ENCODE data around the gene BCAS1. TPM values are rescaled to one million over a fixed set of nuclear protein-coding genes. Genes with fewer than 3 reads are reported as not detected.

Gene BCAS1, protein sequence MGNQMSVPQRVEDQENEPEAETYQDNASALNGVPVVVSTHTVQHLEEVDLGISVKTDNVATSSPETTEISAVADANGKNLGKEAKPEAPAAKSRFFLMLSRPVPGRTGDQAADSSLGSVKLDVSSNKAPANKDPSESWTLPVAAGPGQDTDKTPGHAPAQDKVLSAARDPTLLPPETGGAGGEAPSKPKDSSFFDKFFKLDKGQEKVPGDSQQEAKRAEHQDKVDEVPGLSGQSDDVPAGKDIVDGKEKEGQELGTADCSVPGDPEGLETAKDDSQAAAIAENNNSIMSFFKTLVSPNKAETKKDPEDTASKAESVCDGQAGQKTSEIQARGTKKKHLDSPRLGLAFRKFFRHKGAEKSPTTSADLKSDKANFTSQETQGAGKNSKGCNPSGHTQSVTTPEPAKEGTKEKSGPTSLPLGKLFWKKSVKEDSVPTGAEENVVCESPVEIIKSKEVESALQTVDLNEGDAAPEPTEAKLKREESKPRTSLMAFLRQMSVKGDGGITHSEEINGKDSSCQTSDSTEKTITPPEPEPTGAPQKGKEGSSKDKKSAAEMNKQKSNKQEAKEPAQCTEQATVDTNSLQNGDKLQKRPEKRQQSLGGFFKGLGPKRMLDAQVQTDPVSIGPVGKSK
- total RNA-seq (2014; rRNA removed; shearing (Covaris generic)) = 0.13 TPM in 1 of 2 replicates, not detected in the other
- not detected in 2 replicates for polyA plus RNA-seq (2015; cell fraction: cytosol; rRNA removed)
- not detected in 2 replicates for polyA plus RNA-seq (2015; cell fraction: nucleus; rRNA removed)

DNA sequence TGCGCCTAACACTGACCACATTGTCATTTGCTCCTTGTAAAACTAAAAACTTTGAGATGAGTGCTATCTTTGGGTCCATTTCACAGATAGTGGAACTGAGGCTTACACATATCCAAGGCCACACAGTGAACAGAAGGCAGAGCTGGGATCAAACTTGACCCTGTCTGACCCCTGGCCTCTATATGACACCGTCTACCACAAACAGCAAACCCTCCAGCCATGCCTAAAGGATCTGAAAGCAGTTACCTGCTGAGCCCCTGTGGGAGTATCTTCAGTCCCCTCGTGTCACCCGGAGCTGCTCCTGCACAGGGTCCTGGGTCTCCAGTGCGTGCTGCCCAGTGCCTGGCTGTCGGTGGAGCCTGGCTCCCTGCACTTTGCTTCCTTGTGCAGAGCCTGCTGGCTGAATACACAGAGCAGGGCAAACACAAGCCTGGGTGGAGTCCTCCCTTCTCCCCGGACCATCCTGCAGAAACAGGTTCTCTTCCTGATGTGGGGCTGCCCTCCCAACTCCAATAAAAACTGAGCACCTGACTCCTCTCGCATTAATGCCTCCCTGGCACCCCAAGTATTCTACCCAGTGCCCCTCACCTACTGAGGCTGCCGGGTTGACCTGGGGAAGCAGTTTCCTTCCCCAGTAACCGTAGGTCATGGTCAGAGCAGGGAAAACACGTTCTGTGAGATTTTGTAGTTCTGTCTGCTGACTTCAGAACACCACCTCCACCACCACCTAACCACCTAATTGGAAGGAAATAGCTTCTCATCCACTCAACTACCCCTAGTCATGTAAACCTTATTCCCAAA is at the start of gene BCAS1:
TSS of gene BCAS1 (minus strand) at position 408 of the 801 bp plus-strand sequence. CDS start 11,876 bp downstream, outside the sequence.
- in situ Hi-C loops (cut with HindIII; ENCODE audit: low pct_unique_long_range_greater_than_20kb, low sequenced_read_pairs) = no loop called here
- DNase-seq (ENCODE audit: low read depth, low spot score) = no peak

DNA sequence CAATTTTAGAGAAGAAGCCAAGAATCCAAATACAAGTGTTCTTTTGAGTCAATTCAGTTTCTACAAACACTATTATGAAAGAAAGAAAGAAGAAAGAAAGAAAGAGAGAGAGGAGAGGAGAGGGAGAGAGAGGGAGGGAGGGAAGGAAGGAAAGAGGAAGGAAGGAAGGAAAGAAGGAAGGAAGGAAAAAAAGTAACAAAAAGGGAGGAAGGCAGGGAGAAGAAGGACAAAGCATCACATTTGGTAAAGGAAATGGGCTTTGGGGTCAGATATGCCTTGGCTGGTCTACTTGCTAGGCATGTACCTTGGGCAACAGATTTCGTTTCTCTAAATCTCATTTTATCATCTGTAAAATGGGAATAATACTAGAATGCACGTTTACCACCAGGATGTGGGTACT is 49.4 kb upstream of the BCAS1 start:
- in situ Hi-C loops (cut with HindIII; ENCODE audit: low pct_unique_long_range_greater_than_20kb, low sequenced_read_pairs) = no loop called here
- no peak for DNase-seq (ENCODE audit: low read depth, low spot score)

DNA sequence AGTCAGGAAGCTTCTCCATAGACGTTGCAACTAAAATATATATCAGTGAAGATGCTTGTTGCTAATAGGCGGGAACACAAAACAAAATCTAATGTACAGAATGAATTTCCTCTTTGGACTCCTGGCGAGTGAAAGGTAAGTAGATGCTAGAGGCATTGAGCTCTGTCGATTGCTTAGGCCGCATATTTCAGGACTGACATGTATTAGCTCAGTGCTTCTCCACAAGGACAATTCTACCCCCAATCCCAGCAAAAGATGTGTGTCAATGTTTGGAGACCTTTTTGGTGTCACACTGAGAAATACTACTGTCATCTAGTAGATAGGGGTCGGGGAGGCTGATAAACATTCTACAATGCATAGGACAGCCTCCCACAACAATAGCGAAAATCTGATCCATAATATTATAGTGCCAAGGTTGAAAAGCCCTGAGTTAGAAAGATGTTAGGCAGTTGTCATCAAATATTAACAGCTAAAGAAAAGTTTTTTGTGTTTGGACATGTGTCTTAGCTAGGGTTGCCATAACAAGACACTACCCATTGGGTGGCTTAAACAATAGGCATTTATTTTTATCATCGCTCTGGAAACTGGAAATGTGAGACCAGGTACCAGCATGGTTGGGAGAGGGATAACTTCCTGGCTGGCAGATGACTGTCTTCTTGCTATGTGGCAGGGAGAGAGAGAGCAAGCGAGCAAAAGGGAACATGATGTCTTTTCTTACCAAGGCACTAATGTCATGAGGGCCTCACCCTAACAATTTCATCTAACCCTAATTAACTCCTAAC is 48.0 kb upstream of the BCAS1 start:
- in situ Hi-C loops (cut with HindIII; ENCODE audit: low pct_unique_long_range_greater_than_20kb, low sequenced_read_pairs) = no loop called here
- no peak for DNase-seq (ENCODE audit: low read depth, low spot score)

DNA sequence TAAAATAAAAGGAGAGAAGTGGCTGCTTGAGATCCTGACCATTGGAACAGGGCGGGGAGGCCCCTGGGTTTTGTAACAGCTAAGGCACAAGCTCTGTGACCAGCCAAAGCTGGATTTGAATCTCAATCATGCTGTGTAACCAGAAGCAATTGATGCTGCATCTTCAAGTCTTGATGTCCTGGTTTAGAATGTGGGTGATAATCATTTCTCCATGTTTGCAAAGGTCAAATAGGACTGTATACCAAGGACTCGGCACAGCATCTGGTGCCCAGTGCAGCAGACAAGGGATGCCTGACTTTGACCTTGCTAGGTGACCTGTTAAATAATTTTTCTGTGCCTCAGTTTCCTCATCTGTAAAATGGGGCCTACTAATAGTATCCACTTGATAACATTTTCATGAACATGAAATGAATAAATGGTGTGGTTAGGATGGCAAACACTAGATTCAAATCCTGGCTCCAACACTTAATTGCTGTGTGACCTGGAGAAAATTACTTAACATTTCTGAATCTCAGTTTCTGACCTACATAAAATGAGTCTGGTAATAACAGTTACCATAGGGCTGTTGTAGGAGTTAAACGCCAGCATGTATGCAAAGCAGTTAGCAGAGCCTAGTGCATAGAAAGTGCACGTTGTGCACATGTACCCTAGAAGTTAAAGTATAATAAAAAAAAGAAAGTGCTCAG is 46.3 kb upstream of the BCAS1 start:
- no peak for DNase-seq (ENCODE audit: low read depth, low spot score)
- in situ Hi-C loops (cut with HindIII; ENCODE audit: low pct_unique_long_range_greater_than_20kb, low sequenced_read_pairs) = no loop called here

DNA sequence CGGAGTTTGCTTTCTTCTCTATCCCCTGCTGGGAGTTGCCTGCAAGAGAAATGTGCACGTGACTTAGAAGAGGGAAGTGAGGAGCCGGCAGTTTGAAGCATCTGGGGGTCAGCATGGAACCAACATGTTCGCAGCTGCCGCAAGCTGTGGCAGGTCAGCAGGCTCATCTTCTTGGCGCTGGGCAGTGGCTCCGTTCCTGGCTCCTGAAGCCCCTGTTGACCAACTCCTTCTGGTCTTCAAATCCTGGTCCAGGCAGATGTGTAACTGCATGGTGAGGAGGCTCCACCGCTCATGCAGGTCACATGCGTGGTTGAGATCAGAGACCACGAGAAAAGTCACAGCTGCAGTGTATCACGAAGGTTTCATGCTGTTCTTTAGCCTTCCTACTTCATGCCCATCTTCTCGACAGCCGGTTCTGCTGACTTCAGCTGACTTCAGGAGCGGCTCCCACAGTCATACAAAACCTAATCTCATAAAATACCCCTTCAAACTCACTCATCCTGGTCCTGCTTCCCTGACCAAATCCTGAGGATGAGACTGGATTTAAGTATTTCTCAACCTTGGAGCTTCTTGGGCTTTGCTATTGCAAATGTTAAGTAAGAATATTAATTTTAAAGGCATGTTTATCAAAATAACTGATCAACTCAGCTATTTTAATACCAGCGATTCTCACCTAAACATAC is 44.9 kb upstream of the BCAS1 start:
- in situ Hi-C loops (cut with HindIII; ENCODE audit: low pct_unique_long_range_greater_than_20kb, low sequenced_read_pairs) = no loop called here
- no peak for DNase-seq (ENCODE audit: low read depth, low spot score)

DNA sequence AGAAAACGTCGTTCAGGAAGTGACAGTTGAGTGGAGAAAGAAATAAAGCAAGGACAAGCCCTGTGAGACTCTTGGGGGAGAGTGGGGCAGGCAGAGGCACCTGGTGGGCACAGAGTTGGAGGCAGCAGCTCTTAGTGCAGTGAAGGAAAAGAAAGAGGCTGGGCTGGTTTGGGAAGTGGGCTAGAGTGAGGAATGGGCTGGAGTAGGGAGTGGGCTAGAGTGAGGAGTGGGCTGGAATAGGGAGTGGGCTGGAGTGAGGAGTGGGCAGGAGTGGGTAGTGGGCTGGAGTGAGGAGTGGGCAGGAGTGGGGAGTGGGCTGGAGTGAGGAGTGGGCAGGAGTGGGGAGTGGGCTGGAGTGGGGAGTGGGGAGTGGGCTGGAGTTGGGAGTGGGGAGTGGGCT is 43.7 kb upstream of the BCAS1 start:
- in situ Hi-C loops (cut with HindIII; ENCODE audit: low pct_unique_long_range_greater_than_20kb, low sequenced_read_pairs) = no loop called here
- DNase-seq (ENCODE audit: low read depth, low spot score) = no peak

DNA sequence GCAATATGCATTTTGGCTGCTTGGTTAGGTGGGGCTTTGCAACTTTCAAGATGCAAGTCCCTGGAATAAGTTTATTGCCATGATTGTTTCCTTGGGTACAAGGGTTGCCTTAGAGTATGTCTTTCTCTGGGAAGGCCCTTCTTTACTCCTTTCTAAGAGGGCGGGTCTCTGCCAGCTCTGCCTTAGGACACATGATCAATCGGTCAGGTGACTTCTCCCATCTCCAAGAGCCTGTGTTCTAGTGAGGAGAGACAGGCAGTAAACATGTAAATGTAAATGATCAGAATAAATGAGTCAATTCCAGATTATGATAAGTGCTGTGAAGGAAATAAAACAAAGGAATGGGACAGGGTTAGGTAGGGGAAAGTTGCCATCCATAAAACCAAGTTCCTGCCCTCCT is 43.2 kb upstream of the BCAS1 start:
- no peak for DNase-seq (ENCODE audit: low read depth, low spot score)
- in situ Hi-C loops (cut with HindIII; ENCODE audit: low pct_unique_long_range_greater_than_20kb, low sequenced_read_pairs) = no loop called here

DNA sequence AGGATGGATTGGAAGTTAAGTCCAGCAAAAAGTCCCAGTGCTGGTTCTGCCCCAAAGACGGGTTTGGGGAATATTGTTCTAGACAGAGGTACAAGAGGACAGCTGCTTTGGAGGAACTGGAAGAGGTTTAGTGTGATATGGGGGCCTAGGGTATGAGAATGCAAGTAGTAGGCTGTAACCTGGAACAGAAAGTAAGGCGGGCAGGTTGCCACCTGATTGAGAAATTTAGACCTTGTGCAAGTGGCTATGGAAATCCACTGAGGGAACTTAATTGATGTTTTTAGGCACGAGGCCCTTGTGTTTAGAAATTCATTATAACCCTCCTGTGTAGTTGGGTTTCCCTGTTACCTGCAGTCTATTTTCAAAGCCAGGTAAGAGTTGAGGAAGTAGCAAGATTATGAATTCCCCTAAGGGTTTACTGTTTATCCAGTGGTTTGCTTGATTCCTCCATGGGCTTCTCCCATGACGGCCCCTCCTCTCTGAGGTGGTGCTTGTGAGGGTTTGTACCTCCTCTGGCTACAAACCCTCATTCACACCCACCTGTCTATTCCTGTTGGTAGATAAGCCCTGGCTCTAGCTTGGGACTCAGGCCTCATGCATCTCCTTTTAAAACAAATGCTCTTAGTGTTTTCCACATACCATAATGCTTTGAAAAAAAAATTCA is 42.0 kb upstream of the BCAS1 start:
- DNase-seq (ENCODE audit: low read depth, low spot score) = no peak
- in situ Hi-C loops (cut with HindIII; ENCODE audit: low pct_unique_long_range_greater_than_20kb, low sequenced_read_pairs) = no loop called here

DNA sequence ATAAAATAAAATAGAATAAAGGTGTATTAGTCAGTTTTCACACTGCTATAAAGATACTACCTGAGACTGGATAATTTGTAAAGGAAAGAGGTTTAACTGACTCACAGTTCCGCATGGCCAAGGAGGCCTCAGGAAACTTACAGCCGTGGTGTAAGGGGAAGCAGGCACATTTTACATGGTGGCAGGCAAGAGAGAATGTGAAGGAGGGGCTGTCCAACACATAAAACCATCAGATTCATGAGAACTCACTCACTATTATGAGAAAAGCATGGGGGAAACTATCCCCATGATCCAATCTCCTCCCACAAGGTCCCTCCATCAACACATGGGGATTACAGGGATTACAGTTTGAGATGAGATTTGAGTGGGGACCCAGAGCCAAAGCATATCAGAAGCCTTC is 41.1 kb upstream of the BCAS1 start:
- in situ Hi-C loops (cut with HindIII; ENCODE audit: low pct_unique_long_range_greater_than_20kb, low sequenced_read_pairs) = no loop called here

DNA sequence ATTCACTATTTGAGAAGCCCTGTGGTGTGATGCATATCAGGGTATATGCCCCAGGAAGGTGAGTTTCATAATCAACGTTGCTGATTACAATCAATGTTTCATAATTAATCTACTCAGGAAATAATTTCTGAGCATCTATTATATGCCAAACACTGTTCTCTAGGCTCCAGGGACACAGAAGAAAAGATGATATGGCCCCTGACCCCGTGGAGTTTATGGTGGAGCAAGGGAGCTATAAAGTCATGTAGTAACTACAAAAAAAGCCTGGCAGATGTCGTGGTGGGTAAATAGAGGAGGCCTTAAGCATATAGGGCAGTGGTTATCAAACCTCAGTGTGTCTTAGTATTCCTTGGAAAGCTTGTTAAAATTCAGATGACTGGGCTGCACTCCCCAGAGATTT is 40.1 kb upstream of the BCAS1 start:
- no peak for DNase-seq (ENCODE audit: low read depth, low spot score)
- in situ Hi-C loops (cut with HindIII; ENCODE audit: low pct_unique_long_range_greater_than_20kb, low sequenced_read_pairs) = no loop called here

More for the DNA sequence above, 41.1 kb upstream of the BCAS1 start:
- DNase-seq (ENCODE audit: low read depth, low spot score) = no peak

DNA sequence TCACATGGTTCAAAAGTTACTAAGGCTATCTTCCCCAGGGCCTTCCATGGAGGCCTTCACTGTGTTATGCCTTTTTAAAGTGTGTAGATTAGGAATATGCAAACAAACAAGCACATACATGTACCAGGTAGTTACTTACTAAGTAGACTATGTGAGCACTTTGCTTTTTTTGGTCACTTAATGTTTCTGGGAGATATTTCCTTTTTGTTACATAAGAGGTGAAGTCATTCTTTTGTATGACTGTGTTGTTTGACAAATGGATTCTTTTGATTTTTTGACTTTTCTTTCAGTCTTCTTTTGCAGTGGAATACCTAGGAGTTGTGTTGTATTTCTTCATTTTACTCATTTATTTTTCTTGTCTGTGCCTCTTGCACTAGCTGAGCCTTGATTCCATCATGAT is 39.6 kb upstream of the BCAS1 start:
- no peak for DNase-seq (ENCODE audit: low read depth, low spot score)
- in situ Hi-C loops (cut with HindIII; ENCODE audit: low pct_unique_long_range_greater_than_20kb, low sequenced_read_pairs) = no loop called here

DNA sequence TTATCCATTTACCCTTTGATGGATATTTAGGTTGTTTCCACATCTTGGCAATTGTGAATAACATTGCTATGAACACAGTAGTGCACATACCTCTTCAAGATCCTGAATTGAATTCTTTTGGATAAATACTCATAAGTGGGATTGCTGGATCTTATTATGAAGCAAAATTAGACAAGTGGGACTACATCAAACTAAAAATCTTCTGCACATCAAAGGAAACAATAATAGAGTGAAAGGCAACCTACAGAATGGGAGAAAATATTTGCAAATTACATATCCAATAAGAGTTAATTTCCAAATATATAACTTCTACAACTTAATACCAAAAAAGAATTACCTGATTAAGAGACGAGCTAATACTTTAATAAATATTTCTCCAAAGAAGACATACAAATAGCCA is 38.4 kb upstream of the BCAS1 start:
- in situ Hi-C loops (cut with HindIII; ENCODE audit: low pct_unique_long_range_greater_than_20kb, low sequenced_read_pairs) = no loop called here
- DNase-seq (ENCODE audit: low read depth, low spot score) = no peak

DNA sequence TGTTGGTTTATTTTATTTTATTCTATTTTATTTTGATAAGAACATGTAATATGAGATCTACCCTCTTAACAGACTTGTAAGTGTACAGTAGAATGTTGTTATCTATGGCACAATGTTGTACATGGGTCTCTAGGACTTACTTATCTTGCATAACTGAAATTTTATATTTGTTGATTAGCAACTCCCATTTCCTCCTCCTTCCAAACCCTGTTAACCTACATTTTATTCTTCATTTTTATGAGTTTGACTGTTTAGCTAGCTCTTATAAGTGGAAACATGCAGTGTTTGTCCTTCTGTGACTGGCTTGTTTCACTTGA is 37.9 kb upstream of the BCAS1 start:
- no peak for DNase-seq (ENCODE audit: low read depth, low spot score)
- in situ Hi-C loops (cut with HindIII; ENCODE audit: low pct_unique_long_range_greater_than_20kb, low sequenced_read_pairs) = no loop called here

DNA sequence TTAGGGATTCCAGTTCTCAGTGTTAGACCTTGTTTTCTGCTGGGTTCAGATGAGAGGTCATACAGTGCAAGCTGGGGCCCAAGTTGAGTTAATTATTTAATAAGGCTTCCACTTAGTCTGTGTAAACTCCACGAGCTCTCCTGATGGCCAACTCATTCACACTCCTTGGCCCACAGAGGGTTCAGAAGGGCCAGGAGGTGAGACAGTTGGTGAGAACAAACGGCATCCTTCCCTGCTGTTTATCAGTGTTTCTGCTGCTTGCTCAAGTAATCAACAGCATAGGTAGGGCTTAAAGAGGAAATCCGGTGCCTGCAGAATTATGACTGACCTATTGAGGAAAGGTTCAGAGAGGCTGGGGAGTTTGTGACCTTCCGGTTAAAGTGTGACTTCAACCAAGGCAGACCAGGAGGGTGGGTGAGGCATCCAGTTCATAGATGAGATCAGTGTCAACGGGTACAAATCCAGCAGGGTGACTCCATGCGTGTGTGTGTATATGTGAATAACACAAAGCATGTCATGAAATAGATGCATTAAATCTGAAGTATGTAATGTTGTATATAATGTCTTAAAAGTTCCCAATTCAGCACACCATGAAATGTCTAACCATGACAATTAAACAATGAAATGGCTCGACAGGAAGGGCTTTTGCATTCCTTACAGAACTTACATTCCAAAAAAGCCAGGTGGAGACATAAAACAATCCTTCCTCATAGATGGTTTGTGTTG is 37.4 kb upstream of the BCAS1 start:
- no peak for DNase-seq (ENCODE audit: low read depth, low spot score)
- in situ Hi-C loops (cut with HindIII; ENCODE audit: low pct_unique_long_range_greater_than_20kb, low sequenced_read_pairs) = no loop called here

DNA sequence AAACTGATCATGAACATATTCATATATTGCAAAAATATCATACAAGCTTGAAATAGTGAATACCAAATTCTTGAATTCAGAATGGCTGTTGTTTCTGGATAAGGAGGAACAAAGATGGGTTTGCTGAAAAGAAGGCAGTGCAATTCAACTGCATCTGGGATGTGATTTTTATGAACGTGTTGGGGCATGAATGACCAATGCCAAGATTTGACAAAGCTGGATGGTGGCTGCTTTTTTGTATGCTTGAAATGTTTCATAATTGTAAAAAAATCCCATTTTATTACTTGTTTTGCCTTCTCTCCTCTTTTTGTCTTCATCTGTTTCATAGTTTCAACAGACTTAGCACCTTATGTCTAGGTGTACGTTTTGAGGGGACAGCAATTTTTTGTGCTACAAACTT is 36.8 kb upstream of the BCAS1 start:
- in situ Hi-C loops (cut with HindIII; ENCODE audit: low pct_unique_long_range_greater_than_20kb, low sequenced_read_pairs) = no loop called here
- no peak for DNase-seq (ENCODE audit: low read depth, low spot score)

DNA sequence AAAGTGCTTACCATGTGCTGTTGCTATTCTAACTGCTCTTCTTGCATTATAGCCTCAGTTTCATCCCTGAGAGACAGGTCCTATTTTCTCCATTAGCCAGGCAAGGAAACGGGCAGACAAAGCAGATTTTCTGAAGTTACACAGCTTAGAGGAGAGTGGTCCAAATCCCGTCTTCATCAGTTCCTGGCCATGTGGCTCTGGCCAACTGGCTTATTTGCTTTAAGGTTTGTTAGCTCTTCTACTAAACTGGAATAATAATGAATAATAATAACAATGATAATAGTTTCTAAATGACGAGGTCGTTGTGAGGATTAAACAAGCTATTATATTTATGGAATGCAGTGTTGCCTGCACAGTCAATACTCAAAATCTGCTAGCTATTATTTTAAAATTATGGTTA is 35.8 kb upstream of the BCAS1 start:
- no peak for DNase-seq (ENCODE audit: low read depth, low spot score)
- in situ Hi-C loops (cut with HindIII; ENCODE audit: low pct_unique_long_range_greater_than_20kb, low sequenced_read_pairs) = no loop called here

Measured in SK-MEL-5 (cell line).